ENCODE data around the gene ACVRL1.

Gene ACVRL1

GRCh38 chr12:51867796-51868428, 39.4 kb upstream of the ACVRL1 start:
- Histone ChIP-seq H3K4me1 (ENCODE audit: control insufficient read depth in 1 of 2, insufficient read depth in 1 of 2, low read depth in 1 of 2, low read length in 1 of 2) (peaks cover 0 to 9% of the 10 kb centered on the region in 2 experiments), H3K4me3 (ENCODE audit: low read depth in 1 of 2, low read length in 1 of 2) (no peak overlapping the region), H3K27me3 (peaks cover 100% of the 10 kb centered on the region), H3K36me3 (no peaks in the 10 kb centered on the region), H3K27ac (no peak overlapping the region), H3K9me3 (no peaks in the 10 kb centered on the region)
- TF ChIP-seq, protein P1, sequence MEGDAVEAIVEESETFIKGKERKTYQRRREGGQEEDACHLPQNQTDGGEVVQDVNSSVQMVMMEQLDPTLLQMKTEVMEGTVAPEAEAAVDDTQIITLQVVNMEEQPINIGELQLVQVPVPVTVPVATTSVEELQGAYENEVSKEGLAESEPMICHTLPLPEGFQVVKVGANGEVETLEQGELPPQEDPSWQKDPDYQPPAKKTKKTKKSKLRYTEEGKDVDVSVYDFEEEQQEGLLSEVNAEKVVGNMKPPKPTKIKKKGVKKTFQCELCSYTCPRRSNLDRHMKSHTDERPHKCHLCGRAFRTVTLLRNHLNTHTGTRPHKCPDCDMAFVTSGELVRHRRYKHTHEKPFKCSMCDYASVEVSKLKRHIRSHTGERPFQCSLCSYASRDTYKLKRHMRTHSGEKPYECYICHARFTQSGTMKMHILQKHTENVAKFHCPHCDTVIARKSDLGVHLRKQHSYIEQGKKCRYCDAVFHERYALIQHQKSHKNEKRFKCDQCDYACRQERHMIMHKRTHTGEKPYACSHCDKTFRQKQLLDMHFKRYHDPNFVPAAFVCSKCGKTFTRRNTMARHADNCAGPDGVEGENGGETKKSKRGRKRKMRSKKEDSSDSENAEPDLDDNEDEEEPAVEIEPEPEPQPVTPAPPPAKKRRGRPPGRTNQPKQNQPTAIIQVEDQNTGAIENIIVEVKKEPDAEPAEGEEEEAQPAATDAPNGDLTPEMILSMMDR (IDR thresholded peaks at IDR 0.05) = no peak

GRCh38 chr12:51868821-51869495, 38.3 kb upstream of the ACVRL1 start:
- TF ChIP-seq, protein P1 (IDR thresholded peaks at IDR 0.05) = no peak
- no peaks in the 10 kb centered on the region for H3K36me3 ChIP-seq
- peaks cover 100% of the 10 kb centered on the region for H3K27me3 ChIP-seq
- H3K9me3 ChIP-seq = no peaks in the 10 kb centered on the region
- no peak overlapping the region for H3K4me3 ChIP-seq (ENCODE audit: low read depth in 1 of 2, low read length in 1 of 2)
- H3K4me1 ChIP-seq (ENCODE audit: control insufficient read depth in 1 of 2, insufficient read depth in 1 of 2, low read depth in 1 of 2, low read length in 1 of 2) = peaks cover 0 to 2% of the 10 kb centered on the region in 2 experiments
- H3K27ac ChIP-seq = no peak overlapping the region

DNA sequence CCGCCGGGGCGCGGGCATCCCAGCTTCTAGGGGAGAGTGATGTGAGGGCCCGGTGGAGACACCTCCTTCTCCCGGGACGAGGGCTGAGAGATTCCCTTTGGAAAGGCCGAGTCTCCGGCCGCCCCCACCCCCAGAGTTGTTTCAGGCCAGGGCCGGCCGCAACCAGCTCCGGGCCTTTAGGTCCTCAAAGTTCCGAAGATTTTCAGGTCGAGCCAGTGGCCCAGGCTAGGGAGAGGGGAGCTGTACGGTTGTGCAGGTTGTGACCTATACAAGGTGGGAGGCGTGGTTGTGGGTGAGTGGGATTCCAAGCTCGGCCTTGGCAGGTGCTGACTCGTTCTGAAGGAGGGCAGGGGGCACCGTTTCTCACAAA, 37.8 kb upstream of the ACVRL1 start:
- no peak overlapping the region for H3K4me3 ChIP-seq (ENCODE audit: low read depth in 1 of 2, low read length in 1 of 2)
- H3K27ac ChIP-seq = no peak overlapping the region
- H3K36me3 ChIP-seq = no peaks in the 10 kb centered on the region
- TF ChIP-seq, protein P1 (IDR thresholded peaks at IDR 0.05) = no peak
- H3K27me3 ChIP-seq = peaks cover 100% of the 10 kb centered on the region
- no peaks in the 10 kb centered on the region for H3K4me1 ChIP-seq (ENCODE audit: control insufficient read depth in 1 of 2, insufficient read depth in 1 of 2, low read depth in 1 of 2, low read length in 1 of 2)
- no peaks in the 10 kb centered on the region for H3K9me3 ChIP-seq

- H3K4me3 ChIP-seq (ENCODE audit: low read depth in 1 of 2, low read length in 1 of 2) = no peak overlapping the region
- H3K27me3 ChIP-seq = peaks cover 100% of the 10 kb centered on the region
- no peaks in the 10 kb centered on the region for H3K4me1 ChIP-seq (ENCODE audit: control insufficient read depth in 1 of 2, insufficient read depth in 1 of 2, low read depth in 1 of 2, low read length in 1 of 2)
- H3K9me3 ChIP-seq = no peaks in the 10 kb centered on the region
- no peak overlapping the region for H3K27ac ChIP-seq
- TF ChIP-seq, protein P1 (IDR thresholded peaks at IDR 0.05) = no peak
- H3K36me3 ChIP-seq = no peaks in the 10 kb centered on the region
These were observed 37.4 kb upstream of the ACVRL1 start for GRCh38 chr12:51869931-51870330.

DNA sequence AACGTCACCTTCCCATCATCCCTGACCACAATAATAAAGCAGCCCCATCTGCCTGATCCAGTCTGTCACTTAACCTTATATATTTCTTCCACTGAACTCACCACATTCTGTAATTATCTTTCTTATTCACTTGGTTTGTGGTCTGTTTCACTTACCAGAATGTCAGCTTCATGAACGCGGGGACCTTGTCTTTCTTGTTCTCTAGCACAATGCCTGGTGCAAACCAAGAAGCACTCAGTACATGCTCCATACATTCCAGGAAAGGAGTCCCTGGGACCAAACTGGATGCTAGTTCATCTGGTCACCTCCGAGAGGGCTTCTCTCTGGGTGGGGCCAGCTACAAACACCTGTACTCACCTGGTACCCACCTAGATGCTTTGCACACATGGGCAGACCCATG, 36.8 kb upstream of the ACVRL1 start:
- Histone ChIP-seq H3K4me3 (ENCODE audit: low read depth in 1 of 2, low read length in 1 of 2) (no peak overlapping the region), H3K9me3 (no peaks in the 10 kb centered on the region), H3K27me3 (peaks cover 97% of the 10 kb centered on the region), H3K27ac (no peak overlapping the region), H3K36me3 (no peaks in the 10 kb centered on the region), H3K4me1 (ENCODE audit: control insufficient read depth in 1 of 2, insufficient read depth in 1 of 2, low read depth in 1 of 2, low read length in 1 of 2) (no peaks in the 10 kb centered on the region)
- TF ChIP-seq, protein P1 (IDR thresholded peaks at IDR 0.05) = no peak
